IPS DF 19.7 (cell line): ENCODE measurements around the gene TOX3.

Experiments
- DNase-seq: peaks from one replicate; pipeline ENCODE4 v3.0.0-alpha.2; 2013; ENCODE audit warnings: low read depth, low spot score

Gene TOX3

DNA sequence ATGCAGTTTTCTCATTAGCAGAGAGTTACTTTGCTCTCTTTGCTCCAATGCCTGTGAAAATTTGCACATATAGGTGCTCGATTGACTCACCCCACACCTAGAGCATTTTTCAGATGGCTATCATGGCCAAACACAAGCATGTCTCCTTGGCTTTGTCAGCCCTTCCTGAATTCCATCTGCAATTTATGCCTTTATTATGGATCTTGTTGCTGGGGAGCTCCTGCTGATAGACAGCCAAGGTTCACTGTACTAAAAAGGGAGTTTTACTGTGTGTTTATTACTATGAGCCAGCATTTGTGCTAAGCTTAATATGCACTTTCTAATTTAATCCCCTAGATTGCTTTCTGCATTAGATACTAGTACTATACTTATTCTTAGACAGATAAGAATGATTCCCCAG lies 93.3 kb downstream of the TOX3 start:
- DNase-seq, result no peak

DNA sequence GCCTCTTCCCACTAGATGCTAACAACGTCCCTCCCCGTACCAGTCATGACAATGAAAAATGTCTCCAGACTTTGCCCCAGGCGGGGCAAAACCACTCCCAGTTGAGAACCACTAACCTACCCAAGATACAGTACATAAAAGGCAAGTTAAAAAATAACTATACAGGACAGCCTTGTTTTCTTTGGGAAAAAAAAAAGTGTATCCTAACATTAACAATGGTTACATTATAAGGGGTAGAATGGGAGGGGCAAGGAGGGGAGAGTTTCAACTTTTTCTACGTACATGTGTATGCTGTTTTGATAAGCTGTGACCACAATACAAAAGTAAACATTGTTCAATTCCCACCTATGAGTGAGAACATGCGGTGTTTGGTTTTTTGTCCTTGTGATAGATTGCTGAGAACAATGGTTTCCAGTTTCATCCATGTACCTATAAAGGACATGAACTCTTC lies 94.9 kb downstream of the TOX3 start:
- no peak for DNase-seq

GRCh38 chr16:52450916-52451315 lies 96.0 kb downstream of the TOX3 start:
- no peak for DNase-seq

DNA sequence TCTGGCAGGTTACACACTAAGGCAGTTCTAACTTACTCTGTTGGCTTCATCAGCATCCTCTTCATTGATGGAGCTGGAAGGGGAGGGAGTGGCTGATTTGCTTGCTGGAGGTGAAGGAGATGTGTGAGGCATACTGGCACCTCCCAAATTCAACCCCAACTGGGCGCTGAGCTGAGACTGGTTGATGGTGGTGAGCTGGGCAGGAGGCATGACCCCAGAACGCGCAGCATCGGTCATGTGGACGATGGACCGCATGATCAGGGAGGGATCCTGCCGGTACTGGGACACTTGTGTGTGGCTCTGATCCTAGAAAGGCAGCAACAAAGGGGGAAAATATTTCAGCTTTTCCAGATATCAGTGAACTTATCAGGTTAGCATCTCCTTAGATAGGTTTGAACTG lies 96.7 kb downstream of the TOX3 start:
- DNase-seq, result no peak

- no peak for DNase-seq
Measured at GRCh38 chr16:52446080-52446479, 100.9 kb downstream of the TOX3 start.

GRCh38 chr16:52441886-52442285 lies 105.1 kb downstream of the TOX3 start:
- DNase-seq, result no peak

- no peak for DNase-seq
Measured at GRCh38 chr16:52440248-52440647, 106.7 kb downstream of the TOX3 start.

- no peak for DNase-seq
Measured at GRCh38 chr16:52439750-52440149, 107.2 kb downstream of the TOX3 start.

- DNase-seq, result no peak
Measured at GRCh38 chr16:52439171-52439701, 107.7 kb downstream of the TOX3 start.

DNA sequence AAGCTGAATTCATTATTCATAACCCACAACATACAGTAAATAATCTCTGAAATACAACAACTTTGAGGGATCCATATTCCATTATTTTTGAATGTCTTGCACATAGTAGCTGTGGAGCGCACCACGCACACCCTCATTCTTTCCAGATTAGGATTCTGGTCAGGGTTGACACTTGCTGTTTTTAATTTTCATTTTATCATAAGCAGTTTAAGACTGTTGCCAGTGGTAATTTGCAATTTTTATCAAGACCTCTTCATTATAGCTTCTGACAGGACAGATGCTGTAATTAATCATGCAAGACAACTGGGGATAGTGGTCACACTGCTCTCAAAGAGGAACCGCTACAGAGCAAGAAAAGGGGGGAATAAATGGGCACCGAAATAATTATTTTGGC lies 109.7 kb downstream of the TOX3 start:
- DNase-seq, result no peak

DNA sequence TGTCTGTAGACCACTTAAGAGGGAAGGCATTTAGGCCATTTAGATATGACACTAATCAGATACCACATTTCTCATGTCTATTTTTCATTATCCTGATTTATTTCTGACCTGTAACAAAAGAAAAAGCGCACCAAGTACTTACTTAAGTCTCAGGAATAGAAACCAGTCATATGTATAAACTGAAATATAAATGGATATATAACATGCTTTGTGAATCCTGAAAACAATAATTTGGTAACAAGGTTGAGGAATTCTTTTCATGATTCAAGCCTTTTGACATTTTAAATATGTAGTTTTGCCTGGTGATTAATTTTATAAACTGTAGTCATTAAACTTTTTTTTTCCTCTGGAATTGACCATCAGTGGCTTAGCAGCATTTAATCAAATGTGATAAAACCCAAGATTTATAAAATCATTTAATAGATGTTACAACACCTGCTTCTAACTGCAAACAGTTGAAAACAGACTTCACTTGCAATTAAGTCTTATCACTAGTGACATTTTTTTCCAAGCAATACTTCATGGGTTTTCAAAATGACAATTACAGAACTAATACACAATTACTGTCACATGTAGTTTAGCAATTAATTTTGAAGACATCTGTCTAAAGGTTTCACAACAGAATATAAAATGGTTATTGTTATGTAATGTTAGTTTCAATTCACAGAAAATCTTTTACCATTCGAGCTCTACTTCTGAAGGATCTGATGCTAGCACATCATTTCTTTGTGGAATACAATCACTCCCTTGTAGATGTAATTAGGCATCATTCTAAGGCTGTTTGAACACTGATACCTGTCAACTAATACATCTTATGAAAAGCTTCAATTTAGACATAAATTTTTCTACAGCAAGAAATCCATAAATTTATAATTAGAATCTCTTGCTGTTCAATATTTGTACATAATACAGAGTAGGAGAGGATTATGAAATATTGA lies 110.3 kb downstream of the TOX3 start:
- DNase-seq, result no peak

DNA sequence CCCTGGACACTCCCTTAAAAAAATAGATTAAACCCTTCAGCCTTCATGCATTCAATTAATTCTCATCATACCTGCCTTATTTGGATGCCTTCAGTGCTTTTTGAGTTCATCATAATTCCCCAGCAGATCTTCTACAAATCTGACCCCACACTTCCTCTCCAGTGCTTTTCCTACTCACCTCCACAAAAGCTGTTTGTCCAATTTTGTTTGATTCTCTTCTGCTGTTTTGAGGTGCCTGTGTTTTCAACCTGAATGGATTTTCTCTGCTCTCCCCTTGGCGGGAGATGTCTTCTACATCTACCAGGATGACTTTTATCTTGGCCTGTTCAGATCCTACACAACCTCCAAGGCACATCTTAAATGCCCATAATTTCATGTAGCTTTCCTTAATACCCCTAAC lies 112.7 kb downstream of the TOX3 start:
- DNase-seq, result no peak

GRCh38 chr16:52433643-52434042 lies 113.3 kb downstream of the TOX3 start:
- no peak for DNase-seq

GRCh38 chr16:52424591-52424990 lies 122.4 kb downstream of the TOX3 start:
- DNase-seq, result no peak

DNA sequence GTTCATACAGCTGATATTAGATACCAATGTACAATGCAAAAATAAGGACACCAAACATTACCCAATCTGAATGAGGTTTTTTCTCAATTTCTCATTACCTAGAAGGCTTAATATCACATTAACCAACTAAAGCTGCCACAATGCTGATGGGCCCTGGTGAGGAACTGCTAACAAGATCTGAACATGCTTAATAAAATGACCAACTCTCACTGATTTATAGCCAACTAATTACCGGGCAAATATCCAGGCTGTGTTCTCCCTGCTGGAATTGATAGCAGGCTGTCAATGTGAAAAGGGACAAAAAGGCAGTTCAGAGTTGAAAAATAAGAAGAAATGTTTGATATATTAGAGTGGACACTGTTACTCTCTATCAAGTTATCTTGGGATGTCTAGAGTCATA lies 124.6 kb downstream of the TOX3 start:
- DNase-seq, result no peak

DNA sequence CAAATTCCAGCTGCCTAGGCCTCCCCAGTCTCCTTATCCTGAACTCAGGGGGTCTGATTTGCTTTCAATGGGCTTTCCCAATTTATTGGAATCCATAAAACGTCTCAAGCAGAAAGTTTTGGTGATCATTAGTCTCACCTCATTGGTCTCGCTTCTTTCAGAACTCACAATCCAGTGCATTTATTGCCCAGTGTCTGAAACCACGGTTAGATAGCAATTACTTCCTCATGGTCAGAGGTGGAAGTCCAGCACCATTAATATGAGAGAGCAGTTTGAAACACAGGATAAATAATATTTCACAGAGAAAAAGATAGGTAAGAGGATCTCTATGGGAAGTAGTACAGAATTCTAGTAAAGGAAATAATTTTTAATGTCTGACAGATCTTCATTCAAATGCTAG lies 128.7 kb downstream of the TOX3 start:
- DNase-seq, result no peak

GRCh38 chr16:52416888-52417287 lies 130.1 kb downstream of the TOX3 start:
- no peak for DNase-seq

DNA sequence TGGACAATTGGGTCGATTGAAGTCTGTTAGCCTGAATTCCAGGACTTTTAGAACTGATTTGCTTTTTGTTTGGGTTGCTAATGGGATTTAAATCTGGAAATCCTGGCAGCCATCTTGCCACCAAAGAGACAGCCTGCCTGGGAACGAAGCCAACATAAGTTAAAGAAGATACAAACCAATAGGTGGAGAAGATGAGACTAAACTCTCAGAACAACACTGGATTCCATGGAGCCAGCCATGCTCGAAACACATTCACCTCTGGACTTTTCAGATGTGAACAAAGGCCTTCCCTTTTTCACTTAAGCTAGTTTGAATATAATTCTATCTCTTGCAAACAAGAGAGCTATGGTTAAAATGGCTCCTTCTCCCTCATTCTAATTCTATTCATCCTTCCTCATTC lies 135.9 kb downstream of the TOX3 start:
- DNase-seq, result no peak

DNA sequence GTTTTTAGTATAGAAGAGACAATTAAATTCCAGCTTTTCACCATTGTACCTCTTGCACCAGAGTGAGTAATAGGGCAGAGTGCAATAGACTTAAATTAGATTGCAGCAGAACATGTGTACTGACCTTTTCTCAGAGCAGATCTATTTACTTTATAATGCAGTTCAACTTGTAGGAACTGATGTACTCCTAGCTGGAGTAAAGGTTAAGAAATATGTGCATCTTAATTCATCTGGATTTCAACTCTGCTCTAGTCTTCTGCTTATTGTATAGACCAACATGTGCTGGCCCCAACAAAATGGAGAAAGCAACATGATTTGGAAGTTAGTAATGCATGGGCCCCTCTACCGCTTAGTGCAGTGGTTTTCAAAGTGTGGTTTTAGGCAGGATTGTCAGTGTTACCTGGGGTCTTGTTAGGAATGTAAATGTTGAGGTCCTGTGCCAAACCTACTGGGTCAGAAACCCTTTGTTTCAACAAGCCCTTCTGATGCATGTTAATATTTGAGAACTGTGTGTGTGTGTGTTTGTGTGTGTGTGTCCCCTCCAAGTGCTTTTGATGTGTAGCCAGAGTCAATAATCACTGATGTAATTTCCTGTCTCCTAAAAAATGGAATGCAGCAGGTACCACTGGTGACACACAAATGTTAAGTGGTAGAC lies 138.6 kb downstream of the TOX3 start:
- DNase-seq, result no peak

GRCh38 chr16:52407778-52408177 lies 139.2 kb downstream of the TOX3 start:
- DNase-seq, result no peak

GRCh38 chr16:52405441-52405840 lies 141.5 kb downstream of the TOX3 start:
- no peak for DNase-seq

- no peak for DNase-seq
Measured at GRCh38 chr16:52404546-52404945, 142.4 kb downstream of the TOX3 start.

DNA sequence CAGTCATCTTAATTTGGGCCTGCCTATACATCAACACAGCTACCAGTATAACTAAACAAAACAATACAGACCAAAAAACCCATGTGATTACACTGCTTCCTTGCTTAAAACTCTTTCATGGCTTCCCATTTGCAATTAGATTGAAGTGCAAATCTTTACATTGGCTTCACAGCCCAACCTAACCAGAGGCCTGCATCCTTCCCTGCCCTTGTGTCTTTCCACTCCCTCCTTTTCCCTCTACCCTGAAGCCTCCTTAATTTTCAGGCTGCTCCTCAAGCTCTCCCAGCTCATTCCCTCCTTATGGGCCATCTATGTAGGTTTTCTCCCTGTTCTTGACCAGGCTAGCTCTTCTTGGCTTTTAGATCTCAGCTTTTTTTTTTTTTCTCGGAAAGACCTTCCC lies 147.8 kb downstream of the TOX3 start:
- no peak for DNase-seq
